Epithelial cell of esophagus (primary cell): ENCODE measurements around the gene KLHL29.
A peak's percentile ranks its signal among the peaks of the same experiment; 100 is the strongest.

Experiments
- DNase-seq: peaks from one replicate; pipeline ENCODE4 v3.0.0; 2010; ENCODE audit warnings: low read depth
- H3K4me3 ChIP-seq: 2 replicates; pipeline ENCODE4 v1.5.1; 2011; ENCODE audit warnings: mild to moderate bottlenecking, low read length, control low read depth
- TF ChIP-seq, protein P1 (sequence below): IDR thresholded peaks from 2 replicates; pipeline ENCODE4 v1.5.1; 2011; ENCODE audit warnings: low read depth, mild to moderate bottlenecking, low read length, control low read depth, inconsistent platforms; ENCODE audit not compliant: insufficient read depth; ENCODE audit errors: missing control alignments

Gene KLHL29

DNA sequence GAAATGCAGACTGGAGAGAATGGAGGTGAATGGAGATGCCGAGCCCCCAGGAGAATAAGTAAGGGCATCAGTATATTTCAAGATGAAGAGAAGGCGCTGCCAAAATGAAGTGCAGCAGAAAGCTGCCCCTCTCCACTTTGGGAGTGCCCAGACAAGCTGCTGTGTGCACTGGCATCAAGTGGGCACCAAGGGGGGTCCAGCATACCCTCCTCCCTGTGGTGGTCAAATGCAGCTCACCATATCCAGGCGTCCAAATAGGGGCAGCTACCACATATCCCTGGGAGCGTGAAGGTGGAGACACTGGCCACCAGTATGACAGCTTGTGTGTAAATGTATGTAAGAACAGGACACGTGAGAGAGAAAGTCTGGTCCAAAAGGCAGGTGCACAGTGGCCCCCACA is 236.6 kb downstream of the KLHL29 start:
- H3K4me3 ChIP-seq, result no peak overlapping the region
- DNase-seq, result no peak
- TF ChIP-seq, protein P1, sequence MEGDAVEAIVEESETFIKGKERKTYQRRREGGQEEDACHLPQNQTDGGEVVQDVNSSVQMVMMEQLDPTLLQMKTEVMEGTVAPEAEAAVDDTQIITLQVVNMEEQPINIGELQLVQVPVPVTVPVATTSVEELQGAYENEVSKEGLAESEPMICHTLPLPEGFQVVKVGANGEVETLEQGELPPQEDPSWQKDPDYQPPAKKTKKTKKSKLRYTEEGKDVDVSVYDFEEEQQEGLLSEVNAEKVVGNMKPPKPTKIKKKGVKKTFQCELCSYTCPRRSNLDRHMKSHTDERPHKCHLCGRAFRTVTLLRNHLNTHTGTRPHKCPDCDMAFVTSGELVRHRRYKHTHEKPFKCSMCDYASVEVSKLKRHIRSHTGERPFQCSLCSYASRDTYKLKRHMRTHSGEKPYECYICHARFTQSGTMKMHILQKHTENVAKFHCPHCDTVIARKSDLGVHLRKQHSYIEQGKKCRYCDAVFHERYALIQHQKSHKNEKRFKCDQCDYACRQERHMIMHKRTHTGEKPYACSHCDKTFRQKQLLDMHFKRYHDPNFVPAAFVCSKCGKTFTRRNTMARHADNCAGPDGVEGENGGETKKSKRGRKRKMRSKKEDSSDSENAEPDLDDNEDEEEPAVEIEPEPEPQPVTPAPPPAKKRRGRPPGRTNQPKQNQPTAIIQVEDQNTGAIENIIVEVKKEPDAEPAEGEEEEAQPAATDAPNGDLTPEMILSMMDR, result no peak

DNA sequence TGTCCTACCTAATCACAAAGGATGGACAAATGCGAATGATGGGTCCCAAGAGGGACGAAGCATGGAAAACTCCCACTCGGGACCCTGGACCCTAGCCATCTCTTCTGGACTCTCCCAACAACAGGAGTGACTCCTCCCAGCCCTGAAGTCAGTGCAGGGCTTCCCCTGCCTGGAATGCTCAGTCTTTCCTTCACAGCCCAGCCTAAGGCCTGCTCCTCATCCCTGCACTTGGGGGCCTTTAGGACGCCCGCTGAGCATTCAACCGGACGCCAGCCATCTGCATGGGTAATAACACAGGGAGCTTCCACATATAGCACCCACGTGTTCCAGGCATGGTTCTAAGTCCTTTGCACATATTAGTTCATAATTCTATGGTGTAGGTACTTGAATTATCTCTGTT is 237.5 kb downstream of the KLHL29 start:
- H3K4me3 ChIP-seq, result no peak overlapping the region
- DNase-seq, result no peak
- TF ChIP-seq, protein P1, result no peak

DNA sequence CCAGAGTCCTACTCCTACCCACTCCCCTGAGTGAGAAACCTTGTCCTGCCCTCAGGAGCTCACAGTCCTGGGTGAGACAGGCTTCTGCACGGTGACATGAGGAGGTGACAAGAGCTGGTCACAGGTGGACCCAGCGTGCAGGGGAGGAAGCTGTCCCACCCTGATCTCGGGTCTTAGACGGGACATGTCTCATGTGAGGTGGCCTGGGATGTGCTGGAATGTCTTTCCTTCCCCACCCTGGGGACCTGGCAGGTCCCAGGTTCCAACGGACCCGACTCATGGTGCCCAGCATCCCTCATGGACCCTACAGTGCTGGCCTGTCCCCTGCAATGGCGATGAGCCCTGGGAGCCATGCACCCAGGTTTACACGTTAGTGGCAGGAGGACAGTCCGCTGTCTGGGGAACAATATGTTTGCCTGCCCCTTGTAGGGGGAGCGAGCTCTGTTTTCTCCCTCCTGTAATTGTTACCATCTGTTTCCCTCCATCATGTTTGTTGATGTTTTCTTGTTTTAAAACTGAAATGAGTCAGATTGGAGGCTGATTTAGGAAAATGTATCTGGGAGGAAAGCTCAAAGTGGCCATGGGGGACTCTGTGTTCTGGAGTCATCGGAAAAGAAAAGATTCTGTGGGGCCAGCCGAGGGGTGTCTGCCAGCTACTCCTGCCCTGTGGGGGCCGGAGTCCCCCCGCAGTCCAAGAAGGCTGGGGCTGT is 238.1 kb downstream of the KLHL29 start:
- DNase-seq, result no peak
- no peak overlapping the region for H3K4me3 ChIP-seq
- TF ChIP-seq, protein P1, result no peak

DNA sequence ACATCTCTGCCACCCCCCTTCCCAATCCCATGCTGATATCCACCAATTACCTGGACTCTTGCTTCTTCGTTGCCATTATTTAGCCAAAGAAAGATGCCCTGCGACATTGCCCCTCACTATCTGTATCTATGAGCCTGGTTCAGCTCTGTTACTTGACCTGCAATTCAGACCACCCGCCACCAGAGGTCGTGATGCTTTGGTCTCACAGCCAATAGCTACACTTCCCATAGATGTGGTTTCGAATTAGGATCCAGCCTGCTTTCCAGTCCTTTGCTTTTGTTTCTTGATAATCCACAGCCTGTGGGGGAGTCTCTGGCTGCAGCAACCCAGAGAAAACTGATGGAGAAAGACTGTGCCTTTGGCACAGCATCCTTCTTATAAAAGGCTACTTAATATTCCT is 239.4 kb downstream of the KLHL29 start:
- peak; percentile 9 for DNase-seq
- no peak overlapping the region for H3K4me3 ChIP-seq
- TF ChIP-seq, protein P1, result peak; percentile 44

DNA sequence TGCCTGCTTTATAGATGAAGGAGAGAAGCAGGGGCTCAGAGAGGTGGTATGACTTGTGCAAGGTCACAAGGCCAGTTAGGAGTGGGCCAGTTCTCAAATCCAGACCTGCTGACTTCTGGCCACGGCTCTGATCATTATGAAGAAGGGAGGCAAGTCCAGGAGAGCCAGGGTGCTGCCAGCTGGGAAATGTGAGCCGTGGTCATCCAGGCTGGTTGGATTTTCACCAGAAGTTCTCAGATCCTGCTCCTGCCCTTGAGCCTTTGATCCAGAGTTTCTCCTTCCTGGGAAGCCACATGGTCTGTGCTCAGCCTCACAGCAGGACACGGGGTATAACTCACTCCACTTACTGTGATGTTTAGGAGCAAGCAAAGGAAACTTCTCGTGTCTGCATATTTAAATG is 239.9 kb downstream of the KLHL29 start:
- TF ChIP-seq, protein P1, result no peak
- DNase-seq, result no peak
- H3K4me3 ChIP-seq, result no peak overlapping the region

DNA sequence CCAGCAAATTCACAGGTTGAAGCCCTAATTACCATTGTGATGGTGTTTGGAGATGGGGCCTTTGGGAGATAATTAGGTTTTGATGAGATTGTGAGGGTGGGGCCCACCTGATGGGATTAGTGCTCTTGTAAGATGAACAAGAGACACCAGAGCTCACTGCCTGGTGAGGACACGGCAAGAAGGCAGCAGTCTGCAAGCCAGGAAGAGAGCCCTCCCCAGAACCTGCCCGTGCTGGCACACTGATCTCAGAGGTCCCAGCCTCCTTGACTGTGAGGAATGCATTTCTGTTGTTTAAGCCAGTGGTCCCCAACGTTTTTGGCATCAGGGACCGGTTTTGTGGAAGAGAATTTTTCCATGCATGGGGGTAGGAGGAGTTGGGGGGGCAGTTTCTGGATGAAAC is 240.7 kb downstream of the KLHL29 start:
- DNase-seq, result no peak
- H3K4me3 ChIP-seq, result no peak overlapping the region
- TF ChIP-seq, protein P1, result no peak

DNA sequence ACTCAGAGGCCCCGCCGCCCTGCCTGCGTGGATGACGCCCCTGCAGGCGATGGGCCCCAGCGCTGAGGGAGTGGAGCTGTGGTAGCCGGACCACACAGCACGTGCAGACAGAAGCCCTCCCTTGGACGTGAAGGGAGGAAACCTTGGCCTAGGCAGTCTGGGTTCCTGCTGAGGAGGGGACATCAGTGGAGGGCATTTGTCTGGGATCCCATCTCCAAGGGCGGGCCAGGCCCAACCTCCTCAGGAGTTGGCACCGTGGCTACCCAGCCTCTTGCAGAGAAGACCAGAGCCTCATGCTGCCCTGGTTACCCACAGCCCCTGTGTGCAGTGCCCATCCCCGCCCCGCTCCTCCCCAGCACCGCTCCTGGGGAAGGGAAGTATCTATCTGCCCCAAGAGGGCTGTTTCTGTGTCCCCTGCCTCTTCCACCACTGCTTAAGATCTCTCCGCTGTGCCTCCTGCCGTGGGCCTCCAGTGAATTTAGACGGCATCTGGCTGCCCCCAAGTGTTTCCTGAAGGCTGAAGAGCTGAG is 241.8 kb downstream of the KLHL29 start:
- no peak for DNase-seq
- TF ChIP-seq, protein P1, result no peak

More for the DNA sequence above, 241.8 kb downstream of the KLHL29 start:
- H3K4me3 ChIP-seq, result no peak overlapping the region
